Measurements from ENCODE around the gene ZNF410. TPM values are rescaled to one million over a fixed set of nuclear protein-coding genes. Genes with fewer than 3 reads are reported as not detected.

The ZNF410 gene
- polyA plus RNA-seq, 1 donor (not counting 4 experiments of a cell fraction or from before 2014, with no cell fraction given), result 57.9 TPM

GRCh38 chr14:73977896-73978295, 91.2 kb downstream of the ZNF410 start:
- Histone ChIP-seq H3K4me3 (ENCODE audit: control insufficient read depth in 2 of 3, extremely low read depth in 1 of 3, insufficient read depth in 2 of 3, low read depth in 1 of 3, low read length in 3 of 3) (no peak overlapping the region), H3K36me3 (ENCODE audit: control insufficient read depth in 2 of 2, extremely low read depth in 1 of 2, insufficient read depth in 2 of 2, low read length in 2 of 2) (peaks cover 7 to 10% of the 10 kb centered on the region in 2 experiments), H3K27ac (ENCODE audit: control insufficient read depth, insufficient read depth, low read length) (no peak overlapping the region), H3K4me2 (ENCODE audit: control insufficient read depth, extremely low read depth, insufficient read depth, low read depth, low read length) (no peak overlapping the region), H3K79me2 (ENCODE audit: control insufficient read depth, insufficient read depth, low read length) (no peaks in the 10 kb centered on the region), H3K9me1 (ENCODE audit: control insufficient read depth, extremely low read depth, insufficient read depth, low read length) (no peaks in the 10 kb centered on the region), H3K27me3 (ENCODE audit: control insufficient read depth, extremely low read depth, insufficient read depth, low read length) (no peaks in the 10 kb centered on the region), H3K4me1 (ENCODE audit: control insufficient read depth, extremely low read depth, insufficient read depth, low read length) (no peaks in the 10 kb centered on the region), H3K9me3 (ENCODE audit: control insufficient read depth, low read depth, low read length) (no peaks in the 10 kb centered on the region), H3K9ac (ENCODE audit: control insufficient read depth, extremely low read depth, insufficient read depth, low read length) (no peak overlapping the region), H4K20me1 (ENCODE audit: control insufficient read depth, extremely low read depth, insufficient read depth, low read length) (no peaks in the 10 kb centered on the region), H2AFZ (ENCODE audit: control insufficient read depth, low read length) (no peak overlapping the region)
- DNase-seq (ENCODE audit: low read depth, low spot score) (no peak), FAIRE-seq (no peak)
- dilution Hi-C loops (cut with MboI; ENCODE audit: extremely low pct_ligation_motif_present, low sequenced_read_pairs), result no loop called here
- TF ChIP-seq EZH2 (IDR thresholded peaks at IDR 0.05; ENCODE audit: low read length) (no peak), CTCF (optimal IDR thresholded peaks at IDR 0.05 in 1 of 3, IDR thresholded peaks at IDR 0.05 in 1 of 3, conservative IDR thresholded peaks at IDR 0.05 in 1 of 3; ENCODE audit: extremely low read depth in 1 of 3, insufficient read depth in 2 of 3, low read length in 3 of 3) (no peak)

Small RNAs within 50 kb of the gene (small RNA-seq; reads per million reads assigned to genes)
- gene AC005520.4 (ENCODE audit: insufficient read length in 3 of 3, low read depth in 3 of 3, low replicate concordance in 1 of 3), result 0 reads per million in 3 experiments
- gene RF00019 (ENCODE audit: insufficient read length in 3 of 3, low read depth in 3 of 3, low replicate concordance in 1 of 3), result 0 reads per million in 3 experiments

Other genes with a start within 250 kb of the ZNF410 start
- 2.9 to 8.4 TPM (median 5.6 TPM) in 3 replicates for gene DNAL1, start 241.9 kb upstream of the ZNF410 start, polyA plus RNA-seq
- gene PNMA1, start 172.5 kb upstream of the ZNF410 start, polyA plus RNA-seq, result 5.9 to 16.8 TPM (median 8.2 TPM) in 3 replicates
- gene PTGR2, start 35.0 kb upstream of the ZNF410 start, polyA plus RNA-seq, result 5.0 to 19.5 TPM (median 8.2 TPM) in 3 replicates
- 1.5 to 1.7 TPM (median 1.5 TPM) in 3 replicates for gene FAM161B, start 63.2 kb downstream of the ZNF410 start, polyA plus RNA-seq
- 24.2 to 31.8 TPM (median 28.4 TPM) in 3 replicates for gene COQ6, start 63.4 kb downstream of the ZNF410 start, polyA plus RNA-seq
- gene ENTPD5, start 132.4 kb downstream of the ZNF410 start, polyA plus RNA-seq, result 8.7 to 10.5 TPM (median 10.4 TPM) in 3 replicates
- gene BBOF1, start 132.5 kb downstream of the ZNF410 start, polyA plus RNA-seq, result 1.9 to 3.0 TPM (median 2.7 TPM) in 3 replicates
- gene ALDH6A1, start 197.6 kb downstream of the ZNF410 start, polyA plus RNA-seq, result 6.4 to 9.0 TPM (median 8.0 TPM) in 3 replicates
- 4.9 to 6.8 TPM (median 5.7 TPM) in 3 replicates for gene LIN52, start 198.1 kb downstream of the ZNF410 start, polyA plus RNA-seq

All from keratinocyte (primary cell).